HT-29 (cell line): ENCODE measurements around the gene DCK. TPM values are rescaled to one million over a fixed set of nuclear protein-coding genes. Genes with fewer than 3 reads are reported as not detected.

ENCODE experiments used
- DNase-seq: peaks from one replicate; pipeline ENCODE4 v3.0.0-alpha.2; 2015; ENCODE audit warnings: low spot score
- total RNA-seq: library from RNA; depleted of rRNA; stranded (reverse); fragments of >200 nt; shearing (Covaris generic); gene quantifications from 2 replicates; pipeline ENCODE4 v1.2.3, GENCODE V29; 2014; rRNA removed

The DCK gene
- total RNA-seq: 12.0 and 16.9 TPM in 2 replicates

GRCh38 chr4:70993181-70994068 is at the start of gene DCK:
Gene DCK, plus strand, starts transcription at chr4:70993649. Its CDS starts 187 bp downstream, at chr4:70993836.
- peak; percentile 90 for DNase-seq

DNA sequence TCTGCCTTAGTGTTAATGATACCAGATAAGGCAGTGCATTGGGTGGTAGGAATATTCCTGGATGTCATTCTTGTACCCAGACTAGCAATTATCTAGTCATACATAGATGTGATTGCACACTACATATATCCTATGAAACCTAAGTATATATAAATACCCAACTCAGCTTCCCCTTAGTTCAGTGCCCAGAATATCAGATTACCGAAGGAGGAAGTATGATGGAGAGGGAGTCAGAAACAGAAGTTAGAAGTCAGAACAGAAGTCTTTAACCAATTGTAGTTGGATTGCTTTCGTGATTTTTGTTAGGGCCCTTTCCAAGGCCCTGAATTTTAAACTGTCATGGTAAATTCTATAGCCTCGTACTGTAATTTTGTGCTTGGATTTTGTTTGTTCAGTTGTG is 48.4 kb upstream of the DCK start:
- no peak for DNase-seq

DNA sequence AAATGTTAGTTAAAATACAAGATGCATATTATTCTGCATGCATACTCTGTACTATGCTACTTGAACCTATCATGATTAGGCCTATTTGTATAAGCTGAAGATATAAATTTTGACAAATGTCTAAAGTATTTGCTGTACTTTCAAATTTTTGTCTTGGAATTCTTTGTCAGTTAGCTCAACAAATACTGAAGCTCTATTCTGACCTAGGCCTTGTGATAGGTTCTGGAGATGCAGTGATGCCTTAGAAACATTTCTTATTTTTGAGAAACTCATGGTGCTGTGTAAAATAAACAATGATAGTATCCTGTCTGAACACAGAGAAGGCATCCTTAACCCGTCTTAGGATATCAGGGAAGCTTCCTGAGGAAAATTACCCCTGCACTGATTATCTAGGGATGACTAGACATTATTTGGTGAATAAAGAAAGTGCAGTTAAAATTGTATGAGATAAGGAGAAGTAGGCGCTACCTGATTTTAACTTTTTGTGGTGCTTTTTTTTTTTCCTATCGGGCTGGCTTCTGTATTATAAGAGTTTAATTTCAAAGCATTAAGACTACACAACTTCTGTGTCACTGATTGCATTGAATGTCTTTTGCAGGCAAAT is 47.9 kb upstream of the DCK start:
- no peak for DNase-seq

GRCh38 chr4:70946939-70947338 is 46.5 kb upstream of the DCK start:
- no peak for DNase-seq

GRCh38 chr4:70948665-70949260 is 44.7 kb upstream of the DCK start:
- DNase-seq: peak; percentile 3

DNA sequence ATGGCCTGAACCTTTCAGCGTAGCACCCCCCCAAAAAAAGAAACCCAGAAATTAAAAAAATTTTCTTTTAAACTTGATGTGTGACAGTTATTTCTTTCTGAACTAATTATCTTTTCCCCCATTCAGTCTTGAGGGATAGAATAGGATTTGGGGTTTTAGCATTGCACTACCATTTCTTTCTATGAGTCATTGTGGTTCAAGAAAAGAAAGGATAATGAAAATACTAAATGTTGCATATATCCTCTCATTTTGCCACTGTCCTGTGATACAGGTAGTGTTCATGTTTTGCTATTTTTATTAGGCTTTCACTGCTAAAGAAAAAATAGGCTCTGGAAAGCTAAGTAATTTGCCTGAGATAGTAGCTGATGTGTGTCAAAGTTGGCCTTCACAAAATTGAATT is 39.4 kb upstream of the DCK start:
- no peak for DNase-seq

GRCh38 chr4:70956549-70957210 is 36.8 kb upstream of the DCK start:
- DNase-seq: no peak

DNA sequence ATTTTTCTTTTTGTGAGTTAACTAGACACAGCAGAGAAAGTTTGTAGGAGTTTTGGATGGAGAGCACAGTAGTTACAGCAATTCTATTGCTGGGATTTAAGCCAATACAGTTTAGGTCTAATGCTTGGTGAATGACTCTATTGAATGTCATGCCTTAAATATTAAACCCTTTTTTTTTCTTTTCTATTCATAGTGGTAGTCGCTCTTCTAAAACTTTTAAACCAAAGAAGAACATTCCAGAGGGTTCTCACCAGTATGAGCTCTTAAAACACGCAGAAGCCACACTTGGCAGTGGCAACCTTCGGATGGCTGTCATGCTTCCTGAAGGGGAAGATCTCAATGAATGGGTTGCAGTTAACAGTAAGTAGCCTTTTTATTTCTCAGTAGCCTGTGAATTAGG is 34.8 kb upstream of the DCK start:
- DNase-seq: no peak

GRCh38 chr4:70969076-70969475 is 24.4 kb upstream of the DCK start:
- DNase-seq: no peak

GRCh38 chr4:70976252-70976651 is 17.2 kb upstream of the DCK start:
- no peak for DNase-seq

DNA sequence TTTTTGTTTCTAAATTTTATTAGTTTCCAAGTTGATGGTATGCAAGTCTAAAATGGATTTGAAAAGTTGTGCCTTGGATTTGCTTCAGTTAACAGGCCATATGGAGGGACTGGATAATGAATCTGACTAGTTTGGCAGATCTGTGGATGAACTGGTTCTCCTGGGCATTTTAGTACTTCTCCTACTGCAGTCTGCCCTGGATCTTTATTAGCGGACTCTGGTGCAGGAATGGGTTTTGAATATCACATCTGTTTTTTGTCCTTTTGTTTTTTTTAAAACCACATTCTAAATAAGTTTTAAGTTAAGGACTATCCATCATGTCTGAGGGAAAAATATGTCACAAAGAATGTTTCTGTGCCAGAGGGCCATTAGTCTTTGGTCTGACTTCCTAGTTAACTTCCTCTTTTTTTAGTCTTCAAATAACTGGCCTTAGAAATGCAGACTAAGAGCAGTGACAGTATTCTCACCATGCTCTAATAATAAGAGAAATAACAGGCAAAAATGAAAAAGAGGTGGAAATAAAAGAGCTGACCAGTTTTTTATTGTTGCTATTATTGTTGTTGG is 13.9 kb upstream of the DCK start:
- DNase-seq: no peak

- no peak for DNase-seq
Measured at GRCh38 chr4:70980196-70980595, 13.3 kb upstream of the DCK start.

- no peak for DNase-seq
Measured at GRCh38 chr4:70984106-70984505, 9.3 kb upstream of the DCK start.

DNA sequence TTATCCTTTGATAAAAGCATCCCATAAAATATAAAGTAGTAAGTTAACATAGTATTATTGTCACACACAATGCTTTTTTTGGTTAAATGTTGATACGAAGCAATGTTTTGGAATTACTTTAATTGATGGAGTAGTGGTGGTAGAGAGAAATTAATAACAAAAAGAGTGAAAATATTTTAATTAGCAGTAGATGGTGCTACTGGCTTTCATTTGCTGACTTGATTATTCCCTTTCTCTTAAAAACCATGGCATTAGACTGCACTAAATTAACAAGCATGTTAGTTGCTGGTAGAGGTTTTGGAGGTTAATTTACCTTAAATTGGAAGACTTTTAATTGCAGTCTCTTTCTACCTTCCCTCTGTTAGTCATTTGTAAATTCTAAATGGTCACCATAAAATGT is 8.9 kb upstream of the DCK start:
- no peak for DNase-seq

DNA sequence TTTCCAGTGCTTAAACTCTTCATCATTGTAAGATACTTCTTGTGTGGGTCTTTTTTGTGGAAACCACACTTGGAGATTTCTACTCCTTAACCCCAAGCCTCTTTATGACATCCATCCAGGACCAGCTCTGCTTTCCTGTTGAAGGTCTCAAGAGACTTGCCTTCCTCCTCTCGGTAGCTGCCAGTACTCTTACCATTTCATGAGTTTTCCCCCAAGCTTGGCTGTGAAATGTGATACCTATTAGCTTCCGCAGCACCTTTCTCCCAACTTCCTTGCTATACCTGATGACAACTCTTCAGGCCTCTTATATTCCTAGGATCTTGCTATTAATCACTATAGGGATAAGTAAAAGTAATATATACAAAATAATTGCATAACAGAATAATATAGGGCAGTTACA is 1.9 kb upstream of the DCK start:
- DNase-seq: no peak

GRCh38 chr4:70992391-70992881 is 1.0 kb upstream of the DCK start:
- DNase-seq: peak; percentile 8

DNA sequence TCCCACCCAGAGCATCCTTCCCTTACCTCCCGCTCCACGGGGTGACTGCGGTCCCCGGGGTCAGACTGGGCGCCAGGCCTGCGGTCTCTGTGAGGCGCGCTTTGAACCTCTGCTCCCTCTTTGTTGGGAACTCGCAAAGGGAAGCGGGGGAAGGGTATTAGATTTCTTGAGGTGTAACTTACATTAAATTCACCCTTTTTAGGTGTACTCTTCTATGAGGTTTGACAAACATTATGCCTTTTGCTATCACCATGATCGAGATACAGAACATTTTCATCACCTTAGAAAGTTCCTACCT is 569 bp downstream of the DCK start:
- peak; percentile 17 for DNase-seq

GRCh38 chr4:70994387-70995099 is 1.1 kb downstream of the DCK start:
- no peak for DNase-seq

DNA sequence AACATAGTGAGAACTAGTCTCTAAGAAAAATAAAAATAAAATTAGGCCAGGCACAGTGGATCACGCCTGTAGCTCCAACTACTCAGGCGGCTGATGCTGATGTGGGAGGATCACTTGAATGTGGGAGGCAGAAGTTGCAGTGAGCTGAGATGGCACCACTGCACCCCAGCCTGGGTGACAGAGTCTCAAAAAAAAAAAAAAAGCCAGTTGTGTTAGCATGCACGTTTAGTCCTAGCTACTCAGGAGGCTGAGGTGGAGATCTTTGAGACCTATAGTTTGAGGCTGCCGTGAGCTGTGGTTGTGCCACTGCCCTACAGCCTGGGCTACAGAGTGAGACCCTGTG is 2.5 kb downstream of the DCK start:
- DNase-seq: no peak

- DNase-seq: no peak
Measured at GRCh38 chr4:70997036-70997435, 3.6 kb downstream of the DCK start.

GRCh38 chr4:70997546-70997945 is 4.1 kb downstream of the DCK start:
- no peak for DNase-seq
